NCI-H2029 (cell line): ENCODE measurements around the gene NPBWR2.
"Not testable (repeated sequence)": the region's sequence is repeated elsewhere in the genome, so short reads cannot be mapped to it uniquely, and the experiment has no call there.

Experiments used
- DNase-seq: peaks from one replicate; lab custom pipeline; 2025; lab: John Stamatoyannopoulos, UW

The NPBWR2 gene

GRCh38 chr20:64144144-64144912 lies 37.0 kb upstream of the NPBWR2 start:
- DNase-seq: no peak

DNA sequence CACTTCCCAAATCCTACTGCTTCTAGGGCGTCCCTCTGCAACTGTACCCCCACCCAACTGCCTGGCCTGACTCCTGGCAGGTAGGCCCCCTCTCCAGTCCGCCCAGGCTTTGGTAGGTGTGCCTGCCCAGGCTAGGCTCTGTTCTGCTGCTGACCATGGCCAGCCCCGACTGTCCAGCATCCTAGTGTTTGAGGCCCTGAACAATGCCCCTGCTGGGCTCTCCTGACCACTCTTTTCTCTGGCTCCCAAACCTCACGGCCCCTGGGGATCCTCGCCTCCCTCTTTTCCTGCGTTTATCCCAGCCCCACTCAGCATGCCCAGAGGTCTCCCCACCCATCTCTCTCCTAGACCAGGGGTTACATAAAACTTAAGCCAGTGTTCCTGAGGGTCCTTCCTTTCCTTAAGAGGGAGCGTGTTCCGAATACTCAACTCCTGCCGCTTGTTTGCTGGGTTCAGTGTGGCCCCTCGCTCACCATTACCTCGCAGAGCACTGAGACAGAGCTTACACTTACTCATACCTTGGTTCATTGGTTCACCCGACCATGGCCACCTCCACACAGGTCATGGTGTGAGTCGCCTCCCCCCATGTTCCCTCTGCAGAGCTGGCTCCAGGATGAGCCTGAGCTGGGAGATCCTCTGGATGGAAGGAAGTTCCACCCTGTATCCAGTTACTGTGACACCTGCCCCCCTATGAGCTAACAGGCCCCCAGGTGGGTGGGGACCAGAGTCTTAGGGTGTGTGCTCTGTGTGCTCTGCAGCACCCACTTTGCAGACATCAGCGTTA lies 35.8 kb upstream of the NPBWR2 start:
- DNase-seq: no peak

DNA sequence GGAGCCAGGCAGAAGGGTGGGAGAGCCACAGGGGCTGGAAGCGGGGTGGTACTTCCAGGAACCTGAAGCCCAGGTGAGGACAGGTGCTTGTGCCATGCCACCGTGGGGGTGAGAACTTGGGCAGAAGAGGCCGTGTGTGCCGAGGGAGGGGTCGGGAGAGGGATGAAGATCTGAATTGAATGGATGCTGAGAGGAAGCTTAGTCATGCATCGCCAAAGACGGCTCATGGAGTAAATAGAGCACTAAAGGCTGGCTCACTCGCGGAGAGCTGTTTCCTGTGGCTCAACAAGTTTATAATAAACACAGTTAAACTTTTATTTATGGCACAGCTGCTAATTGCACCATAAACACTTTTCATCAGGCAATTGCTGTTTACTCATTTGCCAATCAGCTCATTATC lies 35.2 kb upstream of the NPBWR2 start:
- DNase-seq: peak; percentile 26

GRCh38 chr20:64140956-64141355 lies 33.6 kb upstream of the NPBWR2 start:
- DNase-seq: no peak

DNA sequence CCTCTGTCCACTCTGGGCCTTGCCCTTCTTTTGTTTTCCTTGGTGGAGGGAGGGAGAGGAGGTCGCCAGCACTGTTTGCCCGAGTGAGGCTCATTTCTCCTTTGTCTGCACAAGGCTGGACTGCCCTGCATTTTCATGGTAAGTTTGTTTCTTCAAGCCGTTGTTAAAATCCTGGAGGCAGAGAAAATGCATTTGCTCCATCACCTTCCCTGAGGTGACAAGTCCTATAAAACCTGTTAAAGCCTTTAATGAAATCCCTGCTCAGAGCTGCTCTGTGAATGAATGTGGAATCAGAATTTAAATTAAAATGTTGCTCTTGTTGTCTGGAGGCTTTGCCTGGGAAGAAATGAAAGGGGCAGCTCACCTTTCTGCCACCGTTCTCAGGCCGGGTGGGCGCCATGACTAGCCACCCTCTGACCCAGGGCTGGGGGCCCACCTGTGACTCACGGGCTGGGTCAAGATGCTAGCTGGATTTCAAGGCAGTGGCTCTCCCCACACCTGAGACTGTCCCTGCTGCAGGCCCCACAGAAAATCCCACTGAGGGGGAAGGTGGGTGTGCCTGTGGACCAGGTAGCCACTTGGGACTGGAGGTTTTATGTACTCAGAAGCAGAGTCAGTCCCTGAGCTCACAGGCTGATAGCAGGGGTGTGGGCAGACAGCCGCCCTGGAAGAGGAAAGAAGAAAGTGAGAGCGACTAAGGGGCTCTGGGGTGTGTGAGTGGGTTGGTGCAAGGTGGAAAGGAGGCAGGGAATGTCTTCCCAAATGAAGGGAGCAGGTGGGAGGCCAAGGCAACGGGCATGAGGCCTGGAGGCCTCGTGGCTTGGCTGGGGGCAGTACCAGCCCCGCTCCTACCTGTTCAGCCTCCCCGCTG lies 32.9 kb upstream of the NPBWR2 start:
- no peak for DNase-seq

DNA sequence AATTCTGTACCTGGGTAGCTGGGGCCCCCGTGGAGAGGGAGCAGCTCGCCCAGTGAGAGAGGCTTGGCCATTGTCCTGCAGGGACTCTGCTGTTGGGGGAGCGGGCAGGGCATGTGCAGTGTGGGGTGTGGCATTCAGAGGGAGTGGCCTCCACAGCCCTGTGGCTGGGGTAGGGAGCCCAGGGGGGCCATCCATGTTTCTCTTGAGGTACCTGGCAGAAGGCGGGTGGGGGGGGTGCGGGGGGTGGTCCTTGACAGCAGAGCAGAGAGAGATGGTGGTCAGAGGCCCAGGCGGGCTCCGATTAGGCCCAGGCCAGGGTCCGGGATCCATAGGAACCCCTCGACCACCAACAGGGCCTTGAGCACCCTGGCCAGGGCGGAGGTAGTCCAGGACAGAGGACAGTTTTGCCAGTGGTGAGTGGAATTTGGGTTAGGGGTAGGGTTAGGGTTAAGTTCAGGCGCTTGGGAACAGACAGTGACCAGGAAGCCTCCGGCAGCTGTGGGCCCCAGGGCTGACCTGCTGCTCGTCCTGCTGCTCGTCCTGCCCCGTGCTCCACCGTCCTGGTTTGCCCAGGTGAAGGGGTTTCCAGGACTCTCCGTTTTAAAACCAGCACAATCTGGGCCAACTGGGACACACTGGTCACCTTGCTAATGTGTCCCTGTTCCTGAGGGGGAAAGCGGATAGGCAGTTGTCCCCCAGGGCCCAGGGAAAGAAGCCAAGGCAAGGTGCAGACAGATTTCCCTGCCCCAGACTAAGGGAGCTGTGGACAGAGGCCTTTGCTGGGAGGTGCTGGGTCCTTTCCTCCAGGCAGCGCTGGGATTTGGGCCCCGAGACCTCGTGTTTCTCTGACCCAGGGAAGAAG lies 32.1 kb upstream of the NPBWR2 start:
- no peak for DNase-seq

DNA sequence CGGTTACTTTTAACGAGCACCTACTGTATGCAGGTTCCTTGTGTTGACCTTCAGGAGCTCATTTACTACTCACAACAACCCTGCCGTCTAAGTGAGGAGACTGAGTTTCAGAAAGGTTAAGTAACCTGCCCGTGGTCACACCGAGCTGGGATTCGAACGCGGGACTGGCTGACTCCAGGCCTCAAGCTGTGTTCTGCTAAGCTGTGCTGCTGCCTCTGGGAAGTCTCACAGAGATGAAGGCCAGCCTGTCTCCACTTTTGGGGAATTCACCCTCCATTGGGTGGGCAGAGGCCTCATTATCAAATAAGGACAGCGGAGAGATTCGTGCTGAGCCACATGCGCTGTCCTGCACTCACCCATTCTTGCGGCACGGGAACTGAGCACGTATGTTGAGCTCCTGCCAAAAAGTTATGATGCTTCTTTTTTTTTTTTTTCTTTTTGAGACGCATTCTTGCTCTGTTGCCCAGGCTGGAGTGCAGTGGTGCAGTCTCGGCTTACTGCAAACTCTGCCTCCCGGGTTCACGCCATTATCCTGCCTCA lies 31.0 kb upstream of the NPBWR2 start:
- DNase-seq: no peak

- no peak for DNase-seq
These were observed 30.2 kb upstream of the NPBWR2 start for GRCh38 chr20:64137598-64138031.

DNA sequence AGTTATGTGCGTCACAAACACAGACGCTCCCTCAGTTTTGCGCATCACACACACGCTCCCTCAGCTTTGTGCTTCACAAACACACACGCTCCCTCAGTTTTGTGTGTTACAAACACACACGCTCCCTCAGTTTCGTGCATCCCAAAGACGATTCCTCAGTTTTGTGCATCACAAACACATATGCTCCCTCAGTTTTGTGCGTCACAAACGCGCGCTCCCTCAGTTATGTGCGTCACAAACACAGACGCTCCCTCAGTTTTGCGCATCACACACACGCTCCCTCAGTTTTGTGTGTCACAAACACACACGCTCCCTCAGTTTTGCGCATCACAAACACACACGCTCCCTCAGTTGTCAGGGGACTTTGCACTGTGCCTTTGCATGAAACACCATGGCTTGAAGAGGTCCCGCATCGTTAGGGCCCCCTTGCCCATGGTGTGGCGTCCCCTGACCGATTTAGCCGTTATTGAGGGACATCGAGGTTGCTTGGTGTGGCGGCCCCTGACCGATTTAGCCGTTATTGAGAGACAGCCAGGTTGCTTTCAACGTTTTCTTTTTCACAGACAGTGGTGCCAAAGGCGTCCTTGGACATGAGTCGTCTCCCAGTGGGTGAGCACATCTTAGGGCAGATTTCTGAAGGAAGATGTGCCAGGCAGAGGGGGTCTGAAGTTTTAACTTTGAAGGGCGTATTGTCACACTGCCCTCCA lies 28.8 kb upstream of the NPBWR2 start:
- DNase-seq: no peak

DNA sequence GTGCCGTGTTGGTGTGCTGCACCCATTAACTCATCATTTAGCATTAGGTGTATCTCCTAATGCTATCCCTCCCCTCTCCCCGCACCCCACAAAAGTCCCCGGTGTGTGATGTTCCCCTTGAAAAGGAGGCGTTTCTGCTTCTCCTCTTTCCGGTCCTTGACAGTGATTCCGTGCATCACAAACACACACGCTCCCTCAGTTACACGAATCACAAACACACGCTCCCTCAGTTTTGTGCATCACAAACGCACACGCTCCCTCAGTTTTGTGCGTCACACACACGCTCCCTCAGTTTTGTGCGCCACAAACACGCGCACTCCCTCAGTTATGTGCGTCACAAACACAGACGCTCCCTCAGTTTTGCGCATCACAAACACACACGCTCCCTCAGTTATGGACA lies 27.4 kb upstream of the NPBWR2 start:
- not testable (repeated sequence) for DNase-seq

- DNase-seq: no peak
These were observed 26.6 kb upstream of the NPBWR2 start for GRCh38 chr20:64133951-64134407.

DNA sequence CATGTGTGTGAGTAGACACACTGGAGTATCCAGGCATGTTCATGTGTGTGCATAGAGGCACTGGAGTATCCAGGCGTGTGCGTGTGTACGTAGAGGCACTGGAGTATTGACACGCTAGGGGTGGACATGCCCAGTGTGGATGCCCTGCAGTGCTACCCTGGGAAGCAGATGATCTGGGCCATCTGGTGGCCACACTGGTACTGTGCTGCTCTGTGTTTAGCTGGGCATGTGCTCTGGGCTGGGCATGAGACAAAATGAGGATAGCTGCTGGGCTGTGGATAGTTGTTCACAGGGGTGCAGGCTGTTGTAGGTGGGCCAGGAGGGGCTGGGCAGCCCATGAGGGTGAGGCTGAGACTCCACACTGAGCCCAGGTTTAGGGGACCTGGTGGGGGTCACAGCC lies 24.0 kb upstream of the NPBWR2 start:
- DNase-seq: peak; percentile 50

- no peak for DNase-seq
These were observed 23.5 kb upstream of the NPBWR2 start for GRCh38 chr20:64130876-64131275.

- DNase-seq: no peak
These were observed 22.9 kb upstream of the NPBWR2 start for GRCh38 chr20:64130271-64130670.

DNA sequence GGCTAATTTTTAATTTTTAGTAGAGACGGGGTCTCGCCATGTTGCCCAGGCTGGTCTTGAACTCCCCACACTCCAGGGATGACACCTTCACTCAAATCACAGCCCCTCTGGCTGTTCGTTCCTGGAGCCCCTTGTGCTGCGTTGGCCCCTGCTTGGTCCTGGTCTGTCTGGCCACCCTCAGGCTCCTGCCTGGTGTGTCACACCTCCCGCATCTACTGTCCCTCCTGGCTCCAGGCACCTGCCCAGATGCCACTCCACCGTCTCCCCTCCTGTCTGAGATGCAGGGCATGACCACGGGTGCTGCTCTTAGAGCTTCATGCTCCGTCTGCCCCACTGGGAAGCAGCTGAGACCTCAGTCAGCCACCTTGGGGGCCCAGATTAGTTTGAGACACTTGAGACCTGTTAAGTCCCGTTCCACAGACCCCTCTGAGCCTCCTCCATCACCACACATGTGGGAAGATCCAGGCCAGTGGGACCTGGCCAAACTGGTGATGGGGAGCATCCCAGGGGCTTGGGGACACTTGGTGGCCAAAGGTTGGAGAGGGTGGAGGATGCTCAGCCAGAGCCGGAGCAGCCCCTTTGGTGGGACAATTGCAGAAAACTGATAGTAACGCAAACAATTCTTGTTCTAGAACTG lies 21.9 kb upstream of the NPBWR2 start:
- DNase-seq: no peak

DNA sequence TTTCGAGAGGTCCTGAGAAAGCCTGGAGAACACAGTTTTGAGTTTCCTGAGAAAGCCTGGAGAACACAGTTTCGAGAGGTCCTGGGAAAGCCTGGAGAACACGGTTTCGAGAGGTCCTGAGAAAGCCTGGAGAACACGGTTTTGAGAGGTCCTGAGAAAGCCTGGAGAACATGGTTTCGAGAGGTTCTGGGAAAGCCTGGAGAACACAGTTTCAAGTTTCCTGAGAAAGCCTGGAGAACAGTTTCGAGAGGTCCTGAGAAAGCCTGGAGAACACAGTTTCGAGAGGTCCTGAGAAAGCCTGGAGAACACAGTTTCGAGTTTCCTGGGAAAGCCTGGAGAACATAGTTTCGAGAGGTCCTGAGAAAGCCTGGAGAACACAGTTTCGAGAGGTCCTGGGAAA lies 16.2 kb upstream of the NPBWR2 start:
- DNase-seq: not testable (repeated sequence)

DNA sequence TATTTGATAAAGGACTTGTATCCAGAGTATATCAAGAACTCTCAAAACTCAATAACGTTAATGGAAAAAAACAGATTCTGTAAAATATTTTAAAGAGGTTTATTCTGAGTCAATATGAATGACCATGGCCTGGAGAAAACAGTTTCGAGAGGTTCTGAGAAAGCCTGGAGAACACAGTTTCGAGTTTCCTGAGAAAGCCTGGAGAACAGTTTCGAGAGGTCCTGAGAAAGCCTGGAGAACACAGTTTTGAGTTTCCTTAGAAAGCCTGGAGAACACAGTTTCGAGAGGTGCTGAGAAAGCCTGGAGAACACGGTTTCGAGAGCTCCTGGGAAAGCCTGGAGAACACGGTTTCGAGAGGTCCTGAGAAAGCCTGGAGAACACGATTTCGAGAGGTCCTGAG lies 15.6 kb upstream of the NPBWR2 start:
- DNase-seq: not testable (repeated sequence)

- no peak for DNase-seq
These were observed 14.2 kb upstream of the NPBWR2 start for GRCh38 chr20:64121586-64121985.

DNA sequence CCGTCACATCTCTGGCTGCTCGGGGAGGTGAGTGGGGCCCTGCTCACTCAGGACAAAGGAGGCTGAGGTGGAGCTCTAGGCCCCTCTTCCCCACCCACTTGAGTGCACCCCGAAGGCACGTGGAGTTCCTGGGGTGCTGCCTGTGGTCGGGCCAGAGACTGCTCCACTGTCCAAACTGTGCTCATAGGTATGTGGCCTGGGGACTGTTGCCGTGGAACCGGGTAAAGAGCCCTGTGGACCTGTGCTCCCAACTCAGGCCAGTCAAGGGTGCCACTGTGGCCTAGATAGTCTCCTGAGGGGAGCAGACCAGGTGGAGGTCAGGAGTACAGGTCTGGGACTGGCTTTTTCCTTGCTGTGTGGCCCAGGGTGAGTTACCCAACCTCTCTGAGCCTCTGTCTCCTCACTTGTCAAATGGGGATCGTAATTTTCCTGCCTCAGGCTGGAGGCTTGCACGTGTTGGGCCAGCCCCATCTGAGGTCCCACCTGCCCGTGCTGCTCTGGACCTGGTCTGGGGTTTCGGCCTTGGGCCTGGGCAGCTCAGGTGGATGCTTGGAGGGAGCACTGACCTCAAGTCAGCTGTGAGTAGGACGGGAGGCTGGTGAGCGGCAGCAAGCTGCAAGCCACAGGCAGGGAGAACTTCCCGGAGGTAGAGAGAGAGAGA lies 12.4 kb upstream of the NPBWR2 start:
- DNase-seq: no peak
